GM23338 (cell line): ENCODE data around the gene AANAT. TPM values are rescaled to one million over a fixed set of nuclear protein-coding genes. Genes with fewer than 3 reads are reported as not detected.

Experiments
- ATAC-seq: fragments of 200-7000 bp; cut with Tn5 transposase; 3 replicates; pipeline ENCODE4 v1.9.1; 2020
- DNase-seq: peaks from one replicate; pipeline ENCODE4 v3.0.0-alpha.2; 2015; ENCODE audit warnings: low spot score
- H2AFZ ChIP-seq: fragments of 200-600 bp; sonication (generic); 2 replicates; pipeline ENCODE4 v1.8.0; 2016; ENCODE audit warnings: antibody characterized with exemption, mild to moderate bottlenecking, moderate library complexity
- H3F3A ChIP-seq: fragments of 200-600 bp; sonication (generic); replicated peaks from 2 replicates; pipeline ENCODE4 v1.8.0; 2017; ENCODE audit warnings: antibody characterized with exemption, mixed run types, low read depth
- H3K27ac ChIP-seq: fragments of 200-600 bp; sonication (generic); 2 replicates; pipeline ENCODE4 v1.6.1; 2016; ENCODE audit warnings: low read depth
- H3K27me3 ChIP-seq: fragments of 200-600 bp; sonication (generic); 2 replicates; pipeline ENCODE4 v1.8.0; 2016; ENCODE audit warnings: mild to moderate bottlenecking, mixed run types, moderate library complexity; ENCODE audit not compliant: insufficient read depth
- H3K36me3 ChIP-seq: fragments of 200-600 bp; sonication (generic); 2 replicates; pipeline ENCODE4 v1.8.0; 2016; ENCODE audit warnings: mild to moderate bottlenecking; ENCODE audit not compliant: insufficient read depth
- H3K4me1 ChIP-seq: fragments of 200-600 bp; sonication (generic); 2 replicates; pipeline ENCODE4 v1.8.0; 2016; ENCODE audit warnings: mild to moderate bottlenecking, moderate library complexity; ENCODE audit not compliant: insufficient read depth
- H3K4me2 ChIP-seq: fragments of 200-600 bp; sonication (generic); 2 replicates; pipeline ENCODE4 v1.7.1; 2017; ENCODE audit warnings: mixed run types
- H3K4me3 ChIP-seq: fragments of 200-600 bp; sonication (generic); 2 replicates; pipeline ENCODE4 v1.6.1; 2016; ENCODE audit warnings: mixed run types
- H3K79me2 ChIP-seq: fragments of 200-600 bp; sonication (generic); replicated peaks from 2 replicates; pipeline ENCODE4 v1.8.0; 2017; ENCODE audit warnings: mild to moderate bottlenecking; ENCODE audit not compliant: insufficient read depth
- H3K9me2 ChIP-seq: fragments of 200-600 bp; sonication (generic); 2 replicates; pipeline ENCODE4 v1.8.0; 2017; ENCODE audit not compliant: insufficient read depth
- H4K20me1 ChIP-seq: fragments of 200-600 bp; sonication (generic); replicated peaks from 2 replicates; pipeline ENCODE4 v1.8.0; 2017; ENCODE audit warnings: mild to moderate bottlenecking; ENCODE audit not compliant: insufficient read depth
- H3K27ac Mint-ChIP-seq: 2 replicates; pipeline ENCODE4 v1.8.0; 2020; ENCODE audit warnings: inconsistent platforms, mild to moderate bottlenecking, moderate library complexity, mixed read lengths
- H3K27me3 Mint-ChIP-seq: 3 replicates; pipeline ENCODE4 v1.8.0; 2022; ENCODE audit warnings: low read depth, mild to moderate bottlenecking, moderate library complexity, mixed read lengths, inconsistent platforms; ENCODE audit not compliant: insufficient read depth, poor library complexity
- H3K36me3 Mint-ChIP-seq: 3 replicates; pipeline ENCODE4 v1.8.0; 2021; ENCODE audit warnings: low read depth, mild to moderate bottlenecking, inconsistent platforms, moderate library complexity, mixed read lengths
- H3K4me1 Mint-ChIP-seq: 3 replicates; pipeline ENCODE4 v1.8.0; 2020; ENCODE audit warnings: mild to moderate bottlenecking, inconsistent platforms, mixed read lengths
- H3K4me3 Mint-ChIP-seq: 3 replicates; pipeline ENCODE4 v1.8.0; 2021; ENCODE audit warnings: moderate library complexity, mild to moderate bottlenecking, inconsistent platforms, mixed read lengths
- H3K9me3 Mint-ChIP-seq: 3 replicates; pipeline ENCODE4 v1.8.0; 2020; ENCODE audit warnings: moderate library complexity, mild to moderate bottlenecking, inconsistent platforms, mixed read lengths
- CREB1 ChIP-seq: fragments of 250-450 bp; sonication (Bioruptor Pico); IDR thresholded peaks from 2 replicates; pipeline ENCODE4 v1.5.0; 2020; ENCODE audit warnings: low read depth, mild to moderate bottlenecking, moderate library complexity
- CTCF ChIP-seq, 2 experiments: fragments of 200-600 bp in 1 of 2; sonication (generic) in 1 of 2; conservative IDR thresholded peaks; 2 replicates each; pipeline versions ENCODE4 v1.5.1 to v1.6.1; 2016 to 2017; ENCODE audit warnings: antibody characterized with exemption in 2 of 2, low read depth in 2 of 2, mild to moderate bottlenecking in 2 of 2, moderate library complexity in 1 of 2
- EZH2 ChIP-seq: fragments of 200-600 bp; sonication (generic); IDR thresholded peaks from one replicate; pipeline ENCODE4 v1.8.0; 2017; ENCODE audit warnings: antibody characterized with exemption, mild to moderate bottlenecking, low read depth; ENCODE audit not compliant: unreplicated experiment
- EZH2phosphoT487 ChIP-seq: fragments of 200-600 bp; sonication (generic); IDR thresholded peaks from one replicate; pipeline ENCODE4 v1.8.1; 2018; ENCODE audit warnings: antibody characterized with exemption; ENCODE audit not compliant: unreplicated experiment
- JUNB ChIP-seq: IDR thresholded peaks from one replicate; pipeline ENCODE4 v1.6.1; 2016; ENCODE audit warnings: antibody characterized with exemption; ENCODE audit not compliant: unreplicated experiment
- NANOG ChIP-seq: IDR thresholded peaks from 2 replicates; pipeline ENCODE4 v1.6.1; 2016; ENCODE audit warnings: antibody characterized with exemption, borderline replicate concordance
- STAT1 ChIP-seq: IDR thresholded peaks from one replicate; pipeline ENCODE4 v1.6.1; 2016; ENCODE audit warnings: antibody characterized with exemption; ENCODE audit not compliant: unreplicated experiment
- ZNF114 ChIP-seq: fragments of 250-450 bp; sonication (Bioruptor Pico); IDR thresholded peaks from 2 replicates; pipeline ENCODE4 v1.5.0; 2020; ENCODE audit warnings: mild to moderate bottlenecking, moderate library complexity
- ZNF331 ChIP-seq: fragments of 250-450 bp; sonication (Bioruptor Pico); IDR thresholded peaks from 2 replicates; pipeline ENCODE4 v1.5.0; 2020; ENCODE audit warnings: low read depth, mild to moderate bottlenecking, moderate library complexity
- polyA plus RNA-seq: library from polyadenylated mRNA; unstranded; fragments of >200 nt; fragmentation: Nextera tagmentation; extraction: Ambion mirVana; gene quantifications from 2 replicates; pipeline ENCODE4 v1.2.1, GENCODE V29; 2016
- total RNA-seq: library from RNA; depleted of rRNA; stranded (reverse); fragments of >200 nt; shearing (Covaris generic); gene quantifications from 2 replicates; pipeline ENCODE4 v1.2.3, GENCODE V29; 2014
- TF ChIP-seq, protein P1 (sequence below): IDR thresholded peaks from 2 replicates; pipeline ENCODE4 v1.6.1; 2016; ENCODE audit warnings: antibody characterized with exemption
- TF ChIP-seq, protein P2 (sequence below): IDR thresholded peaks from one replicate; pipeline ENCODE4 v1.6.1; 2018; ENCODE audit warnings: antibody characterized with exemption; ENCODE audit not compliant: unreplicated experiment

The AANAT gene
- total and polyA plus RNA-seq, 2 experiments from 2014 or later, result 0.28 to 1.0 TPM

DNA sequence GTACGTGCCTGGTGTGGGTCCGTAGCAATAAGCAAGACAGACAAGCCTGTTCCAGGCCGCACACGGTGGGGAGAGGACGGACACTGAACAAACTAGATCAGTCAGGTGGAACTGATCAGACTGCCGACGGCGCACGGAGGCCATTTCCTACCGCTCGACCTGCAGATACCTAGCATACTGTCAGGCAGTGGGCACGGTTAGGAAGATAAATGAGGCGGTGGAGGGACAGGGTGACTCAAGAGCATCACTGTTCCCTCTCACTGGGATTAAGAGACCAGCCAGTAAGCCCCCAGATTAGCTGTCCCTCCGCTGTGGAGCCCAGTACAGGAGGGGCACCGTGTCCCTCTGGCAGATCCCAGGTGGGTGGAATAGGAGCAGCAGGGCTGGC, 4.8 kb downstream of the AANAT start:
- ATAC-seq (no peak), DNase-seq (no peak)
- Histone ChIP-seq H2AFZ (no peak overlapping the region), H3K9me2 (no peaks in the 10 kb centered on the region), H3K4me2 (no peak overlapping the region), H3K4me3 (no peak overlapping the region), H3K4me1 (no peaks in the 10 kb centered on the region), H3K36me3 (no peaks in the 10 kb centered on the region), H4K20me1 (no peaks in the 10 kb centered on the region), H3K27ac (no peak overlapping the region), H3F3A (no peaks in the 10 kb centered on the region), H3K27me3 (no peaks in the 10 kb centered on the region), H3K79me2 (no peaks in the 10 kb centered on the region)
- Mint-ChIP-seq H3K27ac (no peak overlapping the region), H3K36me3 (peaks cover 7% of the 10 kb centered on the region; the same call in 1 of the 3 replicates), H3K4me1 (peaks cover 3% of the 10 kb centered on the region; the same call in 1 of the 3 replicates), H3K27me3 (peaks cover 10% of the 10 kb centered on the region), H3K9me3 (no peaks in the 10 kb centered on the region; the same call in 1 of the 3 replicates), H3K4me3 (no peak overlapping the region)
- no peak for TF ChIP-seq JUNB
- TF ChIP-seq, protein P1, sequence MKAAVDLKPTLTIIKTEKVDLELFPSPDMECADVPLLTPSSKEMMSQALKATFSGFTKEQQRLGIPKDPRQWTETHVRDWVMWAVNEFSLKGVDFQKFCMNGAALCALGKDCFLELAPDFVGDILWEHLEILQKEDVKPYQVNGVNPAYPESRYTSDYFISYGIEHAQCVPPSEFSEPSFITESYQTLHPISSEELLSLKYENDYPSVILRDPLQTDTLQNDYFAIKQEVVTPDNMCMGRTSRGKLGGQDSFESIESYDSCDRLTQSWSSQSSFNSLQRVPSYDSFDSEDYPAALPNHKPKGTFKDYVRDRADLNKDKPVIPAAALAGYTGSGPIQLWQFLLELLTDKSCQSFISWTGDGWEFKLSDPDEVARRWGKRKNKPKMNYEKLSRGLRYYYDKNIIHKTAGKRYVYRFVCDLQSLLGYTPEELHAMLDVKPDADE, result no peak
- TF ChIP-seq ZNF114 (CRISPR knock-in tag), result no peak
- TF ChIP-seq, protein P2, sequence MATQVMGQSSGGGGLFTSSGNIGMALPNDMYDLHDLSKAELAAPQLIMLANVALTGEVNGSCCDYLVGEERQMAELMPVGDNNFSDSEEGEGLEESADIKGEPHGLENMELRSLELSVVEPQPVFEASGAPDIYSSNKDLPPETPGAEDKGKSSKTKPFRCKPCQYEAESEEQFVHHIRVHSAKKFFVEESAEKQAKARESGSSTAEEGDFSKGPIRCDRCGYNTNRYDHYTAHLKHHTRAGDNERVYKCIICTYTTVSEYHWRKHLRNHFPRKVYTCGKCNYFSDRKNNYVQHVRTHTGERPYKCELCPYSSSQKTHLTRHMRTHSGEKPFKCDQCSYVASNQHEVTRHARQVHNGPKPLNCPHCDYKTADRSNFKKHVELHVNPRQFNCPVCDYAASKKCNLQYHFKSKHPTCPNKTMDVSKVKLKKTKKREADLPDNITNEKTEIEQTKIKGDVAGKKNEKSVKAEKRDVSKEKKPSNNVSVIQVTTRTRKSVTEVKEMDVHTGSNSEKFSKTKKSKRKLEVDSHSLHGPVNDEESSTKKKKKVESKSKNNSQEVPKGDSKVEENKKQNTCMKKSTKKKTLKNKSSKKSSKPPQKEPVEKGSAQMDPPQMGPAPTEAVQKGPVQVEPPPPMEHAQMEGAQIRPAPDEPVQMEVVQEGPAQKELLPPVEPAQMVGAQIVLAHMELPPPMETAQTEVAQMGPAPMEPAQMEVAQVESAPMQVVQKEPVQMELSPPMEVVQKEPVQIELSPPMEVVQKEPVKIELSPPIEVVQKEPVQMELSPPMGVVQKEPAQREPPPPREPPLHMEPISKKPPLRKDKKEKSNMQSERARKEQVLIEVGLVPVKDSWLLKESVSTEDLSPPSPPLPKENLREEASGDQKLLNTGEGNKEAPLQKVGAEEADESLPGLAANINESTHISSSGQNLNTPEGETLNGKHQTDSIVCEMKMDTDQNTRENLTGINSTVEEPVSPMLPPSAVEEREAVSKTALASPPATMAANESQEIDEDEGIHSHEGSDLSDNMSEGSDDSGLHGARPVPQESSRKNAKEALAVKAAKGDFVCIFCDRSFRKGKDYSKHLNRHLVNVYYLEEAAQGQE, result no peak
- no peak for TF ChIP-seq EZH2phosphoT487
- no peak for TF ChIP-seq CREB1
- no peak for TF ChIP-seq EZH2
- TF ChIP-seq ZNF331 (CRISPR knock-in tag), result no peak
- no peak for TF ChIP-seq NANOG
- no peak for TF ChIP-seq CTCF (conservative IDR thresholded peaks at IDR 0.05; ENCODE audit: low read depth in 2 of 2)
- TF ChIP-seq STAT1, result no peak
